H9 (cell line): ENCODE data around the gene TMEM41B. TPM values are rescaled to one million over a fixed set of nuclear protein-coding genes. Genes with fewer than 3 reads are reported as not detected.

ENCODE experiments used
- DNase-seq: peaks from one replicate; pipeline ENCODE4 v3.0.0-alpha.2; 2017
- H2AFZ ChIP-seq: one replicate; pipeline ENCODE4 v1.6.1; 2013; ENCODE audit warnings: mild to moderate bottlenecking, low read length, control low read depth, moderate library complexity
- H2AK5ac ChIP-seq: 2 replicates; pipeline ENCODE4 v1.6.1; 2013; ENCODE audit warnings: low read length, control low read depth, mixed read lengths; ENCODE audit not compliant: insufficient read length
- H2BK120ac ChIP-seq: one replicate; pipeline ENCODE4 v1.6.1; 2013; ENCODE audit warnings: low read depth, mild to moderate bottlenecking, low read length, control low read depth, inconsistent platforms; ENCODE audit not compliant: poor library complexity, severe bottlenecking
- H2BK12ac ChIP-seq: 2 replicates; pipeline ENCODE4 v1.6.1; 2013; ENCODE audit warnings: low read length, control low read depth, mixed read lengths, low read depth; ENCODE audit not compliant: insufficient read length
- H2BK15ac ChIP-seq: 2 replicates; pipeline ENCODE4 v1.6.1; 2013; ENCODE audit warnings: low read depth, low read length, control low read depth
- H2BK20ac ChIP-seq: one replicate; pipeline ENCODE4 v1.6.1; 2013; ENCODE audit warnings: low read depth, mild to moderate bottlenecking, low read length, control low read depth, inconsistent platforms; ENCODE audit not compliant: poor library complexity, severe bottlenecking
- H2BK5ac ChIP-seq: 2 replicates; pipeline ENCODE4 v1.6.1; 2013; ENCODE audit warnings: low read length, control low read depth, mixed read lengths; ENCODE audit not compliant: insufficient read length
- H3K14ac ChIP-seq: 2 replicates; pipeline ENCODE4 v1.6.1; 2013; ENCODE audit warnings: low read length, control low read depth; ENCODE audit not compliant: insufficient read depth
- H3K18ac ChIP-seq: 2 replicates; pipeline ENCODE4 v1.6.1; 2013; ENCODE audit warnings: low read depth, mild to moderate bottlenecking, mixed read lengths, low read length, control low read depth; ENCODE audit not compliant: insufficient read length
- H3K23ac ChIP-seq: 2 replicates; pipeline ENCODE4 v1.6.1; 2013; ENCODE audit warnings: low read length, control low read depth, mixed read lengths, low read depth; ENCODE audit not compliant: insufficient read length
- H3K23me2 ChIP-seq: 2 replicates; pipeline ENCODE4 v1.6.1; 2013; ENCODE audit warnings: low read depth, mild to moderate bottlenecking, mixed read lengths, low read length, control low read depth; ENCODE audit not compliant: insufficient read length, poor library complexity, severe bottlenecking
- H3K27ac ChIP-seq: 2 replicates; pipeline ENCODE4 v1.5.1; 2013; ENCODE audit warnings: low read length, control low read depth, mixed read lengths, low read depth; ENCODE audit not compliant: insufficient read length
- H3K27me3 ChIP-seq: 2 replicates; pipeline ENCODE4 v1.6.1; 2013; ENCODE audit warnings: low read length, control low read depth, inconsistent platforms; ENCODE audit not compliant: insufficient read depth
- H3K4ac ChIP-seq: 2 replicates; pipeline ENCODE4 v1.6.1; 2013; ENCODE audit warnings: low read depth, mild to moderate bottlenecking, control low read depth, inconsistent platforms, low read length, moderate library complexity
- H3K4me1 ChIP-seq: 2 replicates; pipeline ENCODE4 v1.6.1; 2013; ENCODE audit warnings: low read length, control low read depth, inconsistent platforms; ENCODE audit not compliant: insufficient read depth
- H3K4me2 ChIP-seq: 2 replicates; pipeline ENCODE4 v1.6.1; 2013; ENCODE audit warnings: low read length, control low read depth, mixed read lengths; ENCODE audit not compliant: insufficient read length, insufficient read depth
- H3K56ac ChIP-seq: 2 replicates; pipeline ENCODE4 v1.6.1; 2013; ENCODE audit warnings: low read depth, mild to moderate bottlenecking, mixed read lengths, low read length, control low read depth; ENCODE audit not compliant: insufficient read length
- H3K79me1 ChIP-seq: 2 replicates; pipeline ENCODE4 v1.6.1; 2013; ENCODE audit warnings: low read depth, mild to moderate bottlenecking, moderate library complexity, low read length, control low read depth, inconsistent platforms; ENCODE audit not compliant: insufficient read depth, poor library complexity, severe bottlenecking
- H3K79me2 ChIP-seq: 2 replicates; pipeline ENCODE4 v1.6.1; 2013; ENCODE audit warnings: low read length, control low read depth, inconsistent platforms; ENCODE audit not compliant: insufficient read depth
- H3K9ac ChIP-seq: 2 replicates; pipeline ENCODE4 v1.6.1; 2013; ENCODE audit warnings: low read length, control low read depth, mixed read lengths; ENCODE audit not compliant: insufficient read length; ENCODE audit errors: extremely low read depth
- H3K9me3 ChIP-seq: one replicate; pipeline ENCODE4 v1.6.1; 2013; ENCODE audit warnings: low read depth, low read length, inconsistent platforms; ENCODE audit not compliant: control insufficient read depth
- H3T11ph ChIP-seq: one replicate; pipeline ENCODE4 v1.6.1; 2013; ENCODE audit warnings: mild to moderate bottlenecking, low read length, control low read depth, inconsistent platforms
- H4K20me1 ChIP-seq: one replicate; pipeline ENCODE4 v1.6.1; 2013; ENCODE audit not compliant: control insufficient read depth, insufficient read length, insufficient read depth
- H4K5ac ChIP-seq: 2 replicates; pipeline ENCODE4 v1.6.1; 2013; ENCODE audit warnings: low read depth, mild to moderate bottlenecking, mixed read lengths, low read length, control low read depth; ENCODE audit not compliant: insufficient read length
- H4K8ac ChIP-seq: replicated peaks from 2 replicates; pipeline ENCODE4 v1.6.1; 2013; ENCODE audit warnings: low read length, control low read depth, mixed read lengths, low read depth; ENCODE audit not compliant: insufficient read length
- H4K91ac ChIP-seq: 2 replicates; pipeline ENCODE4 v1.6.1; 2013; ENCODE audit warnings: low read depth, mild to moderate bottlenecking, moderate library complexity, mixed read lengths, low read length, control low read depth; ENCODE audit not compliant: insufficient read length
- H3K27ac Mint-ChIP-seq, 3 experiments: 2 replicates in 2 of 3; 3 replicates in 1 of 3; pipeline ENCODE4 v1.8.0; 2020 to 2021; ENCODE audit warnings: mixed read lengths in 3 of 3, mild to moderate bottlenecking in 1 of 3, moderate library complexity in 1 of 3
- H3K27me3 Mint-ChIP-seq: 2 replicates; pipeline ENCODE4 v1.8.0; 2021; ENCODE audit warnings: low read depth, mild to moderate bottlenecking, moderate library complexity, mixed read lengths
- H3K36me3 Mint-ChIP-seq, 3 experiments: 2 replicates in 2 of 3; 3 replicates in 1 of 3; pipeline ENCODE4 v1.8.0; 2020 to 2021; ENCODE audit warnings: low read depth in 3 of 3, mixed read lengths in 3 of 3; ENCODE audit not compliant: insufficient read depth in 1 of 3
- H3K4me1 Mint-ChIP-seq, 2 experiments: 2 replicates each; pipeline ENCODE4 v1.8.0; 2020; ENCODE audit warnings: mixed read lengths in 2 of 2
- H3K4me3 Mint-ChIP-seq, 2 experiments: 2 replicates in 1 of 2; 3 replicates in 1 of 2; pipeline ENCODE4 v1.8.0; 2020 to 2021; ENCODE audit warnings: mild to moderate bottlenecking in 2 of 2, mixed read lengths in 2 of 2, moderate library complexity in 1 of 2
- H3K9me3 Mint-ChIP-seq, 2 experiments: 2 replicates in 1 of 2; 3 replicates in 1 of 2; pipeline ENCODE4 v1.8.0; 2020; ENCODE audit warnings: mild to moderate bottlenecking in 2 of 2, mixed read lengths in 2 of 2, moderate library complexity in 1 of 2
- CTCF ChIP-seq: fragments of 200-600 bp; sonication (generic); conservative IDR thresholded peaks from 3 replicates; pipeline ENCODE4 v1.8.0; 2021; ENCODE audit warnings: antibody characterized with exemption, mild to moderate bottlenecking
- WGBS: extraction: QIAGEN DNeasy Blood & Tissue Kit; methylation state at CpG from one replicate; pipeline ENCODE4 v1.1.7; 2013; ENCODE audit warnings: missing lambda C conversion rate, low lambda C conversion rate, mixed read lengths; ENCODE audit not compliant: insufficient read length; ENCODE audit errors: extremely low coverage; 5-methylcytosine and 5-hydroxymethylcytosine counted together
- total RNA-seq: library from RNA; stranded (reverse); gene quantifications from 2 replicates; pipeline ENCODE4 v1.2.1, GENCODE V29; 2021

TMEM41B gene
- total RNA-seq, 1 experiment from 2014 or later: 48.7 TPM

- Histone ChIP-seq H3K9ac (no peak overlapping the region), H3K27me3 (no peaks in the 10 kb centered on the region), H3K9me3 (no peaks in the 10 kb centered on the region), H2BK15ac (no peak overlapping the region), H4K5ac (no peak overlapping the region), H2AFZ (no peak overlapping the region), H3K79me1 (no peaks in the 10 kb centered on the region), H3K79me2 (no peaks in the 10 kb centered on the region), H3K23me2 (no peaks in the 10 kb centered on the region), H3K4ac (no peak overlapping the region), H3K14ac (no peak overlapping the region), H3K56ac (no peak overlapping the region), H4K20me1 (no peaks in the 10 kb centered on the region), H3K4me1 (no peaks in the 10 kb centered on the region), H2BK20ac (no peak overlapping the region), H2BK12ac (no peak overlapping the region), H3K4me2 (no peak overlapping the region), H3K23ac (no peak overlapping the region), H4K91ac (no peak overlapping the region), H2BK120ac (no peak overlapping the region), H3K27ac (no peak overlapping the region), H3T11ph (no peak overlapping the region), H4K8ac (no peak overlapping the region), H3K18ac (no peak overlapping the region), H2BK5ac (no peak overlapping the region), H2AK5ac (no peak overlapping the region)
- Mint-ChIP-seq H3K9me3 (no peaks in the 10 kb centered on the region), H3K4me3 (no peak overlapping the region), H3K4me1 (no peaks in the 10 kb centered on the region), H3K36me3 (peaks cover 25 to 38% (median 35%) of the 10 kb centered on the region in 3 experiments; a peak in 6 of 7 replicates), H3K27ac (no peak overlapping the region), H3K27me3 (no peaks in the 10 kb centered on the region)
- no peak for TF ChIP-seq CTCF
- no CpG with 5 or more reads among the region's 4 CpGs for WGBS
- DNase-seq: no peak
These were observed 33.6 kb downstream of the TMEM41B start for GRCh38 chr11:9280655-9281301.
